Caco-2 (cell line): ENCODE results near the gene GSG1L. TPM values are rescaled to one million over a fixed set of nuclear protein-coding genes. Genes with fewer than 3 reads are reported as not detected.

Experiments
- BruUV-seq: library from RNA; stranded (reverse); fragments of 400-500 nt; replicated peaks from 2 replicates; lab custom pipeline; 2021; lab: Mats Ljungman, UMichigan
- CTCF ChIA-PET: fragments of 300-600 bp; sonication (Branson Sonifier 250); formaldehyde crosslinking; loops from one replicate; lab custom pipeline; 2022; ENCODE audit warnings: antibody characterized with exemption; lab: Charles Lee
- POLR2A ChIA-PET: fragments of 300-600 bp; sonication (Branson Sonifier 250); formaldehyde crosslinking; loops from one replicate; lab custom pipeline; 2022; ENCODE audit warnings: antibody characterized with exemption; lab: Charles Lee
- DNase-seq, 2 experiments: peaks; one replicate each; pipeline versions ENCODE4 v3.0.0 to v3.0.0-alpha.2; 2020 to 2022
- H3K27me3 ChIP-seq: replicated peaks from 2 replicates; pipeline ENCODE4 v1.6.0; 2011; ENCODE audit warnings: low read length; ENCODE audit not compliant: control insufficient read depth, insufficient read depth
- H3K36me3 ChIP-seq: 2 replicates; pipeline ENCODE4 v1.5.1; 2011; ENCODE audit warnings: low read length; ENCODE audit not compliant: control insufficient read depth, insufficient read depth
- H3K4me1 ChIP-seq: fragments of 250-450 bp; sonication (Bioruptor Pico); 2 replicates; pipeline ENCODE4 v1.5.1; 2020; ENCODE audit warnings: mild to moderate bottlenecking
- H3K4me3 ChIP-seq: 2 replicates; pipeline ENCODE4 v1.5.1; 2011; ENCODE audit warnings: low read depth, mild to moderate bottlenecking, control low read depth, low read length
- H3K9me3 ChIP-seq: fragments of 250-450 bp; sonication (Bioruptor Pico); 2 replicates; pipeline ENCODE4 v1.5.1; 2020; ENCODE audit warnings: mild to moderate bottlenecking, moderate library complexity
- H3K27ac Mint-ChIP-seq: one replicate; pipeline ENCODE4 v1.8.0; 2022; ENCODE audit warnings: mixed read lengths; ENCODE audit not compliant: unreplicated experiment
- H3K27me3 Mint-ChIP-seq: one replicate; pipeline ENCODE4 v1.8.0; 2022; ENCODE audit warnings: mixed read lengths; ENCODE audit not compliant: insufficient read depth, unreplicated experiment
- H3K36me3 Mint-ChIP-seq: one replicate; pipeline ENCODE4 v1.8.0; 2022; ENCODE audit warnings: mild to moderate bottlenecking, mixed read lengths; ENCODE audit not compliant: insufficient read depth, unreplicated experiment
- H3K4me1 Mint-ChIP-seq: one replicate; pipeline ENCODE4 v1.8.0; 2022; ENCODE audit warnings: low read depth, mixed read lengths; ENCODE audit not compliant: unreplicated experiment
- H3K4me3 Mint-ChIP-seq: one replicate; pipeline ENCODE4 v1.8.0; 2022; ENCODE audit warnings: mild to moderate bottlenecking, moderate library complexity, mixed read lengths; ENCODE audit not compliant: unreplicated experiment
- H3K9me3 Mint-ChIP-seq: one replicate; pipeline ENCODE4 v1.8.0; 2022; ENCODE audit warnings: mixed read lengths; ENCODE audit not compliant: unreplicated experiment
- intact Hi-C: fragments of 100-400 bp; cut with micrococcal nuclease; formaldehyde crosslinking; loops from one replicate; pipeline ENCODE4 v1.10.0; 2022; ENCODE audit not compliant: unreplicated experiment
- total RNA-seq: library from RNA; stranded (reverse); gene quantifications from 2 replicates; pipeline ENCODE4 v1.2.3, GENCODE V29; 2022
- TF ChIP-seq, protein P1 (sequence below), 2 experiments: fragments of 200-600 bp in 1 of 2; IDR thresholded peaks; 1 replicate in 1 of 2; 2 replicates in 1 of 2; pipeline versions ENCODE4 v1.5.1 to v1.8.0; 2011 to 2022; ENCODE audit warnings: antibody characterized with exemption in 1 of 2, control low read depth in 1 of 2, inconsistent platforms in 1 of 2, low read depth in 1 of 2, low read length in 1 of 2, mild to moderate bottlenecking in 1 of 2, moderate library complexity in 1 of 2; ENCODE audit not compliant: insufficient read depth in 1 of 2, severe bottlenecking in 1 of 2, unreplicated experiment in 1 of 2

Gene GSG1L
- total RNA-seq, 1 experiment from 2014 or later, result not detected

DNA sequence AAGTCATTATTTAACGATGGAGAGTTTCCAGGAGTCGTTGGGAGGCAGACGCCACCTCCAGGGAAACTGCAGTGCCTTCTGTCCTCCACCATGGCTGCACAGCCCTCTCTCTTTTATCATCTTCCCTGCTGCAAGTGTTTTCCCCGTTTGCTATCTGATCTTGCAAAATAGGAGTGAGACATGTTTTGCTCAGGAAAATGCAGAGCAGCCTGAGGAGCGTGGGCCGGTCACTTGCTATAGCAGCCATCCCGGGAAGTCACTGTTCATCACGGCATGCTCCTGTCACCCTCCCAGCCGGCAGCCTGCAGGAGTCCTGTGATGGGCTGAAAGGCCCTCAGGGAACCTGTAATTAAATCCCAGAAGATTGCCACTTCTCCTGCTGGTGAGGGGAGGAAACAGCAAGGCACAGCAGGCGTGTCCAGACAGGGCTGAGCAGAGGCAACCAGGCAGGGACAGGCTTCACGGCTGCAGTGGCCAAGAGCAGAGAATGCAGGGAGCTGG, 143.1 kb downstream of the GSG1L start:
- TF ChIP-seq, protein P1, sequence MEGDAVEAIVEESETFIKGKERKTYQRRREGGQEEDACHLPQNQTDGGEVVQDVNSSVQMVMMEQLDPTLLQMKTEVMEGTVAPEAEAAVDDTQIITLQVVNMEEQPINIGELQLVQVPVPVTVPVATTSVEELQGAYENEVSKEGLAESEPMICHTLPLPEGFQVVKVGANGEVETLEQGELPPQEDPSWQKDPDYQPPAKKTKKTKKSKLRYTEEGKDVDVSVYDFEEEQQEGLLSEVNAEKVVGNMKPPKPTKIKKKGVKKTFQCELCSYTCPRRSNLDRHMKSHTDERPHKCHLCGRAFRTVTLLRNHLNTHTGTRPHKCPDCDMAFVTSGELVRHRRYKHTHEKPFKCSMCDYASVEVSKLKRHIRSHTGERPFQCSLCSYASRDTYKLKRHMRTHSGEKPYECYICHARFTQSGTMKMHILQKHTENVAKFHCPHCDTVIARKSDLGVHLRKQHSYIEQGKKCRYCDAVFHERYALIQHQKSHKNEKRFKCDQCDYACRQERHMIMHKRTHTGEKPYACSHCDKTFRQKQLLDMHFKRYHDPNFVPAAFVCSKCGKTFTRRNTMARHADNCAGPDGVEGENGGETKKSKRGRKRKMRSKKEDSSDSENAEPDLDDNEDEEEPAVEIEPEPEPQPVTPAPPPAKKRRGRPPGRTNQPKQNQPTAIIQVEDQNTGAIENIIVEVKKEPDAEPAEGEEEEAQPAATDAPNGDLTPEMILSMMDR (IDR thresholded peaks at IDR 0.05; ENCODE audit: insufficient read depth in 1 of 2, low read depth in 1 of 2, low read length in 1 of 2, severe bottlenecking in 1 of 2, unreplicated experiment in 1 of 2), result peak; percentile 13 to 37
- Histone ChIP-seq H3K27me3 (no peaks in the 10 kb centered on the region), H3K4me3 (no peak overlapping the region), H3K9me3 (no peaks in the 10 kb centered on the region), H3K4me1 (no peaks in the 10 kb centered on the region), H3K36me3 (no peaks in the 10 kb centered on the region)
- DNase-seq, result peak; percentile 37 to 54
- ChIA-PET POLR2A (no interaction called here), CTCF (no interaction called here)
- Mint-ChIP-seq H3K27ac (no peak overlapping the region), H3K27me3 (peaks cover 14% of the 10 kb centered on the region), H3K36me3 (no peaks in the 10 kb centered on the region), H3K9me3 (no peaks in the 10 kb centered on the region), H3K4me1 (no peaks in the 10 kb centered on the region), H3K4me3 (no peak overlapping the region)
- BruUV-seq, result no TSS peak
- intact Hi-C loops, result no loop called here

DNA sequence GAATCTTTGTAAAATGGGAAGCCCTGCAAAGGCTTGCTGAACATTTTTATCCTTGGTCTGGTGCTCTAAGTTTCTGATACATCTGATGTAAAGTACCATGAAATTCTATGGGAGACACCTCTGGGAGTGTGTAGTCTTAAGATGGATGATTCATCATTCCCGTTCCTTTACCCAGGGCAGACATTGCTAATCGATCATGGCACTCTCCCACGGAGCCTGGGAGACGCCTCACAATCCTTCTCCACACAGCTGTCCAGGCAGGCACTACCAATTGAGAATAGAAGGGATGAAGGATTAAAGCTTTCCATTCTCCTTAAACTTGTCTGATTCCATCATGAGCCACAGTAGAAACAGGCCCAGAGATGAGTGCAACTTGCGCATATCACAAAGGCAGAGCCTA, 144.8 kb downstream of the GSG1L start:
- no peak overlapping the region for H3K27ac Mint-ChIP-seq

DNA sequence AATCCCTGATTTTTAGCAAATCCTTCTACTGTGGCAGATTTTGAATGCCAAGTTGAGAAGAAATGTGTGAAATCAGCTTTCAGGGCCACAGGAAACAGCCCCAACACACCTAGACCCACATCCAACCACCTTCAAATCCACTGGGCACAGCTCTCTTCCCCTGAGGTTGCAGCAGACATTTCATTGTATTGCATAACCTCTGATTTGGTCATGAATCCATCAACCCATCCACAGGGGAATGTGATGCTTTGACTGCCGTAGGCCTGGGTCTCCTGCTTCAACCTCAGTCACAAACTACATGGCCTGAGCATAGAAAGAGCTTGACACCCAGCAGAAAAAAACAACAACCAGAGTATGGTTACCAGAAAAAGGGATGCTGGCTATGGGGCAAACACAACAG, 145.6 kb downstream of the GSG1L start:
- no peaks in the 10 kb centered on the region for H3K36me3 ChIP-seq
- BruUV-seq, result no TSS peak
- TF ChIP-seq, protein P1 (IDR thresholded peaks at IDR 0.05; ENCODE audit: insufficient read depth in 1 of 2, low read depth in 1 of 2, low read length in 1 of 2, severe bottlenecking in 1 of 2, unreplicated experiment in 1 of 2), result no peak
- H3K4me1 Mint-ChIP-seq, result no peaks in the 10 kb centered on the region
- intact Hi-C loops, result no loop called here
- no peaks in the 10 kb centered on the region for H3K36me3 Mint-ChIP-seq
- no peak for DNase-seq
- H3K9me3 ChIP-seq, result no peaks in the 10 kb centered on the region
- no peak overlapping the region for H3K27ac Mint-ChIP-seq
- no peaks in the 10 kb centered on the region for H3K4me1 ChIP-seq
- no peak overlapping the region for H3K4me3 ChIP-seq
- peaks cover 10% of the 10 kb centered on the region for H3K27me3 Mint-ChIP-seq
- no peaks in the 10 kb centered on the region for H3K9me3 Mint-ChIP-seq
- H3K4me3 Mint-ChIP-seq, result no peak overlapping the region
- H3K27me3 ChIP-seq, result no peaks in the 10 kb centered on the region
- POLR2A ChIA-PET, result no interaction called here
- CTCF ChIA-PET, result no interaction called here

More for the DNA sequence above, 144.8 kb downstream of the GSG1L start:
- no peak overlapping the region for H3K4me3 Mint-ChIP-seq
- CTCF ChIA-PET, result no interaction called here
- no peaks in the 10 kb centered on the region for H3K4me1 Mint-ChIP-seq
- Histone ChIP-seq H3K27me3 (no peaks in the 10 kb centered on the region), H3K9me3 (no peaks in the 10 kb centered on the region), H3K36me3 (no peaks in the 10 kb centered on the region), H3K4me3 (no peak overlapping the region), H3K4me1 (no peaks in the 10 kb centered on the region)
- H3K36me3 Mint-ChIP-seq, result no peaks in the 10 kb centered on the region
- no peaks in the 10 kb centered on the region for H3K9me3 Mint-ChIP-seq
- POLR2A ChIA-PET, result no interaction called here
- no TSS peak for BruUV-seq
- peaks cover 10% of the 10 kb centered on the region for H3K27me3 Mint-ChIP-seq
- intact Hi-C loops, result no loop called here
- DNase-seq, result no peak
- TF ChIP-seq, protein P1 (IDR thresholded peaks at IDR 0.05; ENCODE audit: insufficient read depth in 1 of 2, low read depth in 1 of 2, low read length in 1 of 2, severe bottlenecking in 1 of 2, unreplicated experiment in 1 of 2), result no peak
